ENCODE data around the gene SSR4.
"Not testable (repeated sequence)": the region's sequence is repeated elsewhere in the genome, so short reads cannot be mapped to it uniquely, and the experiment has no call there.

SSR4 gene

GRCh38 chrX:153794018-153794896 is at the start of gene SSR4, which contains the start of gene IDH3G:
TSS of gene SSR4 (plus strand) at chrX:153794668. CDS start at chrX:153794688, 20 bp downstream.
TSS of gene IDH3G (minus strand) at chrX:153794375. CDS start at chrX:153794326, 49 bp downstream.
- DNase-seq: peak; percentile 80 to 86

GRCh38 chrX:153745067-153745433 is 49.4 kb upstream of the SSR4 start:
- not testable (repeated sequence) for DNase-seq

- DNase-seq: no peak
These were observed 48.1 kb upstream of the SSR4 start for GRCh38 chrX:153746359-153746758.

- DNase-seq: not testable (repeated sequence)
These were observed 47.5 kb upstream of the SSR4 start for GRCh38 chrX:153746991-153747390.

GRCh38 chrX:153749017-153749416 is 45.5 kb upstream of the SSR4 start:
- DNase-seq: not testable (repeated sequence)

GRCh38 chrX:153750127-153750774 is 44.2 kb upstream of the SSR4 start:
- DNase-seq: no peak

GRCh38 chrX:153755136-153755535 is 39.3 kb upstream of the SSR4 start:
- no peak for DNase-seq

- DNase-seq: no peak
These were observed 32.6 kb upstream of the SSR4 start for GRCh38 chrX:153761863-153762262.

- DNase-seq: no peak
These were observed 31.8 kb upstream of the SSR4 start for GRCh38 chrX:153762626-153763173.

GRCh38 chrX:153763298-153763932 is 31.1 kb upstream of the SSR4 start:
- DNase-seq: no peak

GRCh38 chrX:153763989-153764755 is 30.3 kb upstream of the SSR4 start, which contains the start of gene PLXNB3:
TSS of gene PLXNB3 (plus strand) at chrX:153764249. CDS start at chrX:153765536, 1,287 bp downstream.
- peak; percentile 15 to 47 for DNase-seq

- no peak for DNase-seq
These were observed 29.7 kb upstream of the SSR4 start for GRCh38 chrX:153764786-153765137.

- DNase-seq: no peak
These were observed 29.1 kb upstream of the SSR4 start for GRCh38 chrX:153765138-153766079.

- peak; percentile 4 to 73 for DNase-seq
These were observed 28.2 kb upstream of the SSR4 start for GRCh38 chrX:153766098-153766817.

GRCh38 chrX:153766871-153767673 is 27.4 kb upstream of the SSR4 start:
- no peak for DNase-seq

- DNase-seq: no peak
These were observed 26.8 kb upstream of the SSR4 start for GRCh38 chrX:153767674-153768055.

- no peak for DNase-seq
These were observed 25.9 kb upstream of the SSR4 start for GRCh38 chrX:153768311-153769157.

GRCh38 chrX:153769158-153769864 is 25.2 kb upstream of the SSR4 start:
- no peak for DNase-seq
